Activated T-cell treated with anti-CD3 and anti-CD28 coated beads for 1 hour (primary cell): Measurements from ENCODE around the gene LCAT.

Source experiments
- DNase-seq: peaks from one replicate; pipeline ENCODE4 v3.0.0-alpha.2; 2020; ENCODE audit warnings: low read depth

The LCAT gene

GRCh38 chr16:67909056-67909742 is 34.7 kb downstream of the LCAT start:
- DNase-seq, result no peak

DNA sequence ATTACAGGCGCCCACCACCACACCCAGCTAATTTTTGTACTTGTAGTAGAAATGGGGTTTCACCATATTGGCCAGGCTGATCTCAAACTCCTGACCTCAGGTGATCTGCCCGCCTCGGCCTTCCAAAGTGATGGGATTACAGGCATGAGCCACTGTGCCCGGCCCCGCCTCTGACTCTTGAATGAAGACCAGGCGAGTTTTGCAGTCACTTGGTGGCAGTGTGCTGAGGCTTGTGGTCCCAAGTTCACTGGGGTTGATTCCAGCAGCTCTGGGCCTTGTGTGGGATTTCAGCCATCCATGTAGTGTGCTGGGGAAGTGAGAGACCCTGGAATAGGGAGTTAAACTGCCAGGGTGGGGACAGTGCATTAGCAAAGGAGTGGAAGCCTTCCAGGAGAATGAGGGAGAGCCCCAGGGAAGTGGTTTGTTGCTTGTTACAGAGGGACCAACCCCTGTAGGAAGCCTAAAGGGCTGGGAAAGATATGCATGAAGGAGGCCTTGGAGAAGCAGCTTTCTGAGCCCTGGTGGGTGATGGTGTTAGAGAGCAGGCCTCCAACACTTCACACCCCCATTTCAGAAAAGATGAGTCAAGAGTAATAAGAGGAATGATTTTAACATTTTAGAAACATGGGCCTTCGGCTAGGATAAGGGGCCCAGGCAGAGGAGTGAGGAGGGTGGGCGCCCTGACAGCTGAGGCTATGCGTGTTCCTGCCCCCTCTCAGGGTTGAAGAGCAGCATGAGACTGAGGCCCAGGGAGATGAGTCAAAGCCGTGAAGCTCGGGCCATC is 36.3 kb downstream of the LCAT start:
- DNase-seq, result no peak

DNA sequence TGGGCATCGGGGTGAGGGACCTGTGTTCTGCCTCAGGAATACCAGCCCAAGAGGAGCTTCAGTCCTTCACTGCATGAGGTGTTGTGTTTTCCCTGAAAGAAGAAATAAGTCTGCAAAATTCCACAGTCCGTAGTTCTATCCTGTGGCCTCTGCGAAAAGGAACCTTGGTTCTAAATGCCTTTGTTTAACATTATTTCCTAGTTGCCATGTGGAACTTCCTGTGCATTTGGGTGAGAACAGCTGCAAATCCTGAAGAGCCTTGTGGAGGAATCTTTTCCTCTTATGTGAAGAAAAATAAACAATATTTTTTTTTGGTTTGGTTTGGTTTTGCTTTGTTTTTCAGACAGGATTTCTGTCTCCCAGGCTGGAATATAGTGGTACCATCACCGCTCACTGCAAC is 41.1 kb downstream of the LCAT start:
- no peak for DNase-seq

GRCh38 chr16:67901734-67902133 is 42.2 kb downstream of the LCAT start:
- DNase-seq, result no peak

DNA sequence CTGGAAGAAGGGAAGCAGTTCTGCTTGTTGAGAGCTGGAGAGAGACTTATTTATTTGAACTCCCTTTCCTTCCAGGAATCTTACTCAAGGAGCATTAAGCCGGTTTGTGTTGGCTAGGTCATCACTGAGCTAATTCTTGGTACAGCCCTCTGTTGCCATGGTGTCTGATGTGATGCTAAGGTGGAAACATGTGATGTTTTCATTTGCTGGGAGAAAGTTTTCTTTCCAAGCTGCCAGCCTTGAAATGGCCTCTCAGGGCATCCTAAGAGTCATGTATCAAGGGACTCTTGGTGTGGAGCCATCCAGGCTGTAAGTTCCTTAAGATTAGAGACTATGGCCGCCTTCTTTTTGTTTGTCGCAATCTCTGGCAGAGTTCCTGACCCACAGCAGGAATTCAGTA is 46.7 kb downstream of the LCAT start:
- DNase-seq, result no peak

- DNase-seq, result no peak
These were observed 50.0 kb downstream of the LCAT start for GRCh38 chr16:67893743-67894399.

GRCh38 chr16:67892899-67893742 is 50.8 kb downstream of the LCAT start, which contains the start of gene PSKH1:
TSS of gene PSKH1 (plus strand) at chr16:67893254. CDS start at chr16:67908750, 15,496 bp downstream.
- peak; percentile 91 for DNase-seq

- DNase-seq, result no peak
These were observed 51.5 kb downstream of the LCAT start for GRCh38 chr16:67892375-67892774.
